ENCODE results near the gene CBFA2T2. TPM values are rescaled to one million over a fixed set of nuclear protein-coding genes. Genes with fewer than 3 reads are reported as not detected.

The CBFA2T2 gene
- total RNA-seq, 1 donor = 5.6 TPM

DNA sequence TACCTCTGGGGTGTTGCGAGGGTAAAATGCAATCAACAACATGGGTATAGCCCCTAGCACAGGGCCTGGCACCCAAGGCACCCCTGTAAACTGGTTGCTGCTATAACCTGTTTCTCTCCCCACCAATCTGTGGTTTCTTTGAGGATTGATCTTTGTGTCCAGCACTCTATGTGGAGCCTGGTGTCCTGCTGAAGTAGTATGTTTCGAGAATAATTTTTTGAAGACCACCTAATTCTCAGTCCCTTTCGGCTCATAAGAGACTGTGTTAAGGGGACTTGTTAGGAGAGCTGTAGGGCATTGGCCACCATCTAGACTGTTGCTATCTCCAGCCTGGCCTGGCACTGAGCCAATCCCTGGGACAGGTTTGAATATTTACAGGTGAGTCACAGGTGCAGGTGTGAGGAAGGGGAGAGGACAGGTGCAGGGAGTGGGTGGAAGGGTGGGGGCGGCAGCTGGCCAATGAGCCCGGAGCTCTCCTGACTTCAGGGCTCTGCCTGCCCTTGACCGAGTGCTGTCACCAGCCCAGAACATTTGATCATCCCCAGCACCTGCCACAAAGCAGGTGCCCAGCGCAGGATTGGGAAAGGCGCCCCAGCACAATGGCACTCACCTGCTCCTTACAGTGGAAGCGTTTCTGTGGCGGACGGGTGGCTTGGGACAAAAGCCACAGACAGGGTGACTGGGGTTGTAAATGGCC lies 164.2 kb downstream of the CBFA2T2 start:
- H3K4me3 ChIP-seq (ENCODE audit: low read depth, low read length) = no peak overlapping the region
- DNase-seq (ENCODE audit: low read depth) = no peak
- TF ChIP-seq, protein P1, sequence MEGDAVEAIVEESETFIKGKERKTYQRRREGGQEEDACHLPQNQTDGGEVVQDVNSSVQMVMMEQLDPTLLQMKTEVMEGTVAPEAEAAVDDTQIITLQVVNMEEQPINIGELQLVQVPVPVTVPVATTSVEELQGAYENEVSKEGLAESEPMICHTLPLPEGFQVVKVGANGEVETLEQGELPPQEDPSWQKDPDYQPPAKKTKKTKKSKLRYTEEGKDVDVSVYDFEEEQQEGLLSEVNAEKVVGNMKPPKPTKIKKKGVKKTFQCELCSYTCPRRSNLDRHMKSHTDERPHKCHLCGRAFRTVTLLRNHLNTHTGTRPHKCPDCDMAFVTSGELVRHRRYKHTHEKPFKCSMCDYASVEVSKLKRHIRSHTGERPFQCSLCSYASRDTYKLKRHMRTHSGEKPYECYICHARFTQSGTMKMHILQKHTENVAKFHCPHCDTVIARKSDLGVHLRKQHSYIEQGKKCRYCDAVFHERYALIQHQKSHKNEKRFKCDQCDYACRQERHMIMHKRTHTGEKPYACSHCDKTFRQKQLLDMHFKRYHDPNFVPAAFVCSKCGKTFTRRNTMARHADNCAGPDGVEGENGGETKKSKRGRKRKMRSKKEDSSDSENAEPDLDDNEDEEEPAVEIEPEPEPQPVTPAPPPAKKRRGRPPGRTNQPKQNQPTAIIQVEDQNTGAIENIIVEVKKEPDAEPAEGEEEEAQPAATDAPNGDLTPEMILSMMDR (IDR thresholded peaks at IDR 0.05; ENCODE audit: insufficient read depth, low read depth, low read length) = no peak

DNA sequence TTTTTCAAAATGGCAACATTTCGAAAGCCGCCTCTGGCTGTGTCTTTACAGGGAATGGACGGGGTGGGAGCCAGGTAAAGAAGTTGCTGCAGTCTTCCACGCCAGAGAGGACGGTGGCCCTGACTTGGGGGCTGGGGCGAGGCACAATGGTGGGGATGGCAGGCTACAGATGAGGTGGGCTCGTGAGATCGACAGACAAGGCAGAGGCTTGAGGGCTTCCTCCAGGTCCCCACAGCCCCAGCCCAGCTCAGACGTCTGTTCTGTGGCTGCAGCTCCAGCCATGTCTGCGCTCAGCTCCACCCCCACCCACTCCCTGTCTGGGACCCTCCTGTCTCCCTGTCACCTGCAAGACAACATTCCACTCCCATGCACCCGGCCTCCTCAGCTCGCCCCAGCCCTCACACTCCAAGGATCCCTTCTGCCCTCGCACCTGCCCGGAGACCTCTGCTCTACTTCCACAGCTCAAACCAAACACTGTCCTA lies 164.8 kb downstream of the CBFA2T2 start:
- no peak overlapping the region for H3K4me3 ChIP-seq (ENCODE audit: low read depth, low read length)
- TF ChIP-seq, protein P1 (IDR thresholded peaks at IDR 0.05; ENCODE audit: insufficient read depth, low read depth, low read length) = no peak
- no peak for DNase-seq (ENCODE audit: low read depth)

DNA sequence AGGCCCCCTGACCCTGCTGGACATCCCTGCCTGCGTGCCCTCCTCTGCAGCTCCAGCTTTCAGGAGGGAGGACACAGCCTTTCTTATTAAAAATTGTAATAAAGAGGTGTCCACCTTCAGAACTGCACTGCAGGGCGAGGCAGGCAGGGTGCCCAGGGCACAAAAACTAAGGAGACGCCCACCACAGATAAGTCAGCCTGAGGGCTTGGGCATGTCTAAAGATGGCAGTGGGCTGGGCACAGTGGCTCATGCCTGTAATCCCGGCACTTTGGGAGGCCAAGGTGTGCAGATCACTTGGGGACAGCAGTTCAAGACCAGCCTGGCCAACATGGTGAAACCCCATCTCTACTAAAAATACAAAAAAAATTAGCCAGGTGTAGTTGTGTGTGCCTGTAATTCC lies 165.3 kb downstream of the CBFA2T2 start:
- H3K4me3 ChIP-seq (ENCODE audit: low read depth, low read length) = no peak overlapping the region
- TF ChIP-seq, protein P1 (IDR thresholded peaks at IDR 0.05; ENCODE audit: insufficient read depth, low read depth, low read length) = no peak
- no peak for DNase-seq (ENCODE audit: low read depth)

DNA sequence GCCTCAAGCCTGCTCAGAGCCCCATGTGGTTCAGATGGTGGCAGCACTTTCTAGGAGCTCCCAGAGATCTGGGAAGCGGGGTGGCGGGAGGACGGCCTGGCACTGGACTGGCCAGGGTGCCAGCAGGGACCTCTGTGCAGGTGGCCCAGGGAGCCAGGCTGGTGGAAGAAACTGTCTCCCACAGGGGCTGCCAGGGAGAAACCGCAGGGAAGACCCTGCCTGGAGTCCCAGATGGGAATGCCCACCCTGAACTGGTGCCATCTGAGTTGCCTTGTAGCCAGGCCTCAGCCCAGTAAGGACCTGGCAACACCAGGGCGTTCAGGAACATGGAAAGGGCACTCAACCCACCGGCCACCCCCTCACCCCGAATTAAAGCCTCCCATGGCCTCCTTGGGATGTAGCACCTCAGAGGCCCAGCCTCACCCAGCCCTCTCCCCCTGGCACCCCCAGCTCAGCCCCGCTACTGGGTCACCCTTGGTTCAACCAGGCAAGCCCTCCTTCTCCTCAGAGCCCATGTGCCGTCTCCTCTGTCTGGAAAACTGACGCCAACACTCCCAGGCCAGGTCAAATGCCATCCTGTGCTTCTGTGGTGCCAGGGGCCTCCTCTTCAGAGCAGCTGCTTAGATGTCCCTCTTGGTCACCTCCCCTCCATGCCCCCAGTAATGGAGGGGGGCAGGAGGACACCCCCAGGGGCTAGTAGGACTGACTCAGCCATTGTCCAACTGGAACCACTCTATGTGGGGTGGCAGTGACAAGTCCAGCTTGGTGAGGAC lies 166.3 kb downstream of the CBFA2T2 start:
- no peak for DNase-seq (ENCODE audit: low read depth)
- TF ChIP-seq, protein P1 (IDR thresholded peaks at IDR 0.05; ENCODE audit: insufficient read depth, low read depth, low read length) = no peak
- no peak overlapping the region for H3K4me3 ChIP-seq (ENCODE audit: low read depth, low read length)

DNA sequence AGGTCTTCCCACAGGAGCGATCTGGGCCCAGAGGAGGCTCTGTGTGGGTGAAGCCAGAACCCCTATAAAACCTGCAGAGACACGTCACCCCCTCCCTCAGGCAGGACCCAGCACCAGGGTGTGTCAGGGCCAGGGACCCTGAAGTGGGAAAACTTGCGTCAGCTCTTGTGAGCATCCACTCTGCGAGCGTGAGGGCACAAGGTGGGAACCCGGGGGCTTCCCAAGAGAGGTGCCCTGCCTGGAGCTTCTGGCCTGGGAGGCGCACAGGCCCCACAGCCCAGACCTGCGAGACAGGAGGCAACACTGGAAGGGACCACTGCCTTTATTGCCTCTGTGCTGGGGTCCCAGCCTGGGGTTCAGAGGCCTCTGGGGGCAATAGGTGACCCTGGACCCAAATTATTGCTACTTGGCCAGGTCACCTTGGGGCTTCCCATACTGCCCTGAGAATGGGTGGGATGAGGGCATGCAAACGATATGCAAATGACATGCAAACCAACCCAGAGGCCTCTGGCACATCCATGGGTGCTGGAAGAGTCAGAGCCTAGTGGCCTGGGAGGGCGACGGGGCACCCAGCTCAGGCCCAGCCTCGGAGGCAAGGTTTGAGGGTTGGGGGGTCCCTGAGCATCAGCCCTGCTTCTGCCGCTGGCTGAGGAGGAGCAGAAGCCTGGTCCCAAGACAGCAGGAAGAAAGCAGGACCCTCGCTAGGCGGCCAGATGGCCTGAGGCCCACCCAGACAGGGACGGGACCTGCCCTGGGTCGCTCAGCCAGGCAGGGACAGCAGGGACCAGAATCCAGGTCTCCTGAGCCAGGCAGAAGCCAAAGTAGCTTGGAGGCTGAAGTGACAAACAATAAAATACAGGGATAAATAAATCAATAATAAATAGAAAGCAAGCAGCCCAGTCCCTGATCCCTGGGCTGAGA lies 167.1 kb downstream of the CBFA2T2 start:
- DNase-seq (ENCODE audit: low read depth) = no peak
- TF ChIP-seq, protein P1 (IDR thresholded peaks at IDR 0.05; ENCODE audit: insufficient read depth, low read depth, low read length) = no peak
- H3K4me3 ChIP-seq (ENCODE audit: low read depth, low read length) = no peak overlapping the region

DNA sequence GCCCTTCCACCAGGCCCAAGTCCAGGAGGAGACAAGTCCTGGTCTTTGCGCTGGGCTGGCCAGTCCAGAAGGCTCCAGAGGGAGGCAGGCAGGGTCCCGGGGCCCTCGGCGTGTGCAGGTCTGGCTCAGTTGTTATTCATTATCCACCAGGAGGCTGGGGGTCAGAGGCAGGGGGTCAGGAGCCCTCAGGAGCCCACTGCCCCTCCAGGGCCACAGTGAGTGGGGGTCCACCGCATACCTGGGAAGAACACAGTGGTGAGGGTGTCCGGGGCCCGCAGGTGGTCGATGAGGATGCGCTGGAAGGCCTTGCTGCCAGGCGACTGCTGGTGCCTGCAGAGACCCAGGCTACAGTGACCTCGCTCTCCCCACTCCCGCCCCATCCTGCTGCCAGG lies 167.8 kb downstream of the CBFA2T2 start:
- DNase-seq (ENCODE audit: low read depth) = no peak
- no peak overlapping the region for H3K4me3 ChIP-seq (ENCODE audit: low read depth, low read length)
- TF ChIP-seq, protein P1 (IDR thresholded peaks at IDR 0.05; ENCODE audit: insufficient read depth, low read depth, low read length) = no peak

Measured in fibroblast of villous mesenchyme (primary cell).